ENCODE data around the gene FIGN. TPM values are rescaled to one million over a fixed set of nuclear protein-coding genes. Genes with fewer than 3 reads are reported as not detected.

FIGN gene
- total and polyA plus RNA-seq, 2 donors (not counting 1 experiment from before 2014, with no cell fraction given), result 1.5 to 1.6 TPM

DNA sequence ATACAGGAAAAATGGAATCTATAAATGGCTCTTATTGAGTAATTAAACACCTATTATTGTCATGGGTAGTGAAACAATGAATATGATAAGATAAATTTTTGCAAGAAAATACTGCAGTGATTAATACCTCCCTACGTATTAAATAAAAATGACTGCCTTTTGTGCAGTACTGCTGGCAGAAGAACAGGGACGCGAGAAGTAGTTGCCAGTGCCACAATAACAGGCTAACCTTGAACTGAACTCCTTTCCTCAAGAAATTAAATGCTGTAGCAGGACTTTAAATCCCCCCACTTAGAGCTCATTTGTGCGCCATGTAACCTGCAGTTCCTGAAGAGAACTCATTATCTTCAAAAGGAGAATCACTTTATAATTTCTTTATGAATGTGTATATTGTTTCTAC is 24.6 kb downstream of the FIGN start:
- no peak for DNase-seq (ENCODE audit: low read depth in 2 of 2)
- Histone ChIP-seq H3K36me3 (ENCODE audit: control insufficient read depth, insufficient read depth, low read length) (no peaks in the 10 kb centered on the region), H4K20me1 (ENCODE audit: control insufficient read depth, extremely low read depth, insufficient read depth, low read length) (no peaks in the 10 kb centered on the region), H3K4me2 (ENCODE audit: extremely low read depth, insufficient read depth, low read length) (no peak overlapping the region), H3K27me3 (ENCODE audit: control insufficient read depth, insufficient read depth, low read length) (no peaks in the 10 kb centered on the region), H3K9ac (ENCODE audit: insufficient read depth, low read length) (no peak overlapping the region), H3K9me3 (ENCODE audit: control insufficient read depth, insufficient read depth, low read depth, low read length) (no peaks in the 10 kb centered on the region), H3K27ac (ENCODE audit: insufficient read depth, low read length) (no peak overlapping the region), H3K4me1 (ENCODE audit: control insufficient read depth, extremely low read depth, insufficient read depth, low read length) (no peaks in the 10 kb centered on the region), H2AFZ (ENCODE audit: low read length) (no peak overlapping the region), H3K4me3 (replicated peaks in 1 of 4; ENCODE audit: control extremely low read depth in 1 of 4, insufficient read depth in 1 of 4, low read depth in 3 of 4, low read length in 4 of 4) (no peak overlapping the region), H3K79me2 (ENCODE audit: control insufficient read depth, insufficient read depth, low read length) (no peaks in the 10 kb centered on the region)
- no peak for TF ChIP-seq EZH2 (IDR thresholded peaks at IDR 0.05; ENCODE audit: low read length, missing control alignments)
- TF ChIP-seq, protein P1, sequence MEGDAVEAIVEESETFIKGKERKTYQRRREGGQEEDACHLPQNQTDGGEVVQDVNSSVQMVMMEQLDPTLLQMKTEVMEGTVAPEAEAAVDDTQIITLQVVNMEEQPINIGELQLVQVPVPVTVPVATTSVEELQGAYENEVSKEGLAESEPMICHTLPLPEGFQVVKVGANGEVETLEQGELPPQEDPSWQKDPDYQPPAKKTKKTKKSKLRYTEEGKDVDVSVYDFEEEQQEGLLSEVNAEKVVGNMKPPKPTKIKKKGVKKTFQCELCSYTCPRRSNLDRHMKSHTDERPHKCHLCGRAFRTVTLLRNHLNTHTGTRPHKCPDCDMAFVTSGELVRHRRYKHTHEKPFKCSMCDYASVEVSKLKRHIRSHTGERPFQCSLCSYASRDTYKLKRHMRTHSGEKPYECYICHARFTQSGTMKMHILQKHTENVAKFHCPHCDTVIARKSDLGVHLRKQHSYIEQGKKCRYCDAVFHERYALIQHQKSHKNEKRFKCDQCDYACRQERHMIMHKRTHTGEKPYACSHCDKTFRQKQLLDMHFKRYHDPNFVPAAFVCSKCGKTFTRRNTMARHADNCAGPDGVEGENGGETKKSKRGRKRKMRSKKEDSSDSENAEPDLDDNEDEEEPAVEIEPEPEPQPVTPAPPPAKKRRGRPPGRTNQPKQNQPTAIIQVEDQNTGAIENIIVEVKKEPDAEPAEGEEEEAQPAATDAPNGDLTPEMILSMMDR (conservative IDR thresholded peaks at IDR 0.05 in 1 of 2, IDR thresholded peaks at IDR 0.05 in 1 of 2; ENCODE audit: low read depth in 1 of 2, low read length in 2 of 2), result no peak

DNA sequence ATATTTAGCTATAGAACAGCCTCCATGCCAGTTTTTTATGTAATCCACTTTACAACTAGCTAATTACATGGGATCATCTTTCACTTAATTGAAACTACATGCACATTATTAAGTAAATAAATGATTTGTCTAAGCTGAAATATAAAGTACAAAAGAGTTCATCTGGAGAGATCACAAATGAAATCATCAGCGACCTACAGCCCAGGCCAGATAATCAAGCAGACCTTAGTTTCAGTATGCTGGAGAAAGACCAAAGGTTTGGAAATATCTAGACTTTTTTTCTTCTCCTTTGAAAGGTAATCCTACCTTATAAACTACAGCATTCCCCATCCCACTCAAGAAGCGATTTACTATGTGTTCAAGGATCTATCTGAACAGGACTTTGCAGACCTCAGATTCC is 26.5 kb downstream of the FIGN start:
- no peak overlapping the region for H3K4me2 ChIP-seq (ENCODE audit: extremely low read depth, insufficient read depth, low read length)
- no peaks in the 10 kb centered on the region for H3K4me1 ChIP-seq (ENCODE audit: control insufficient read depth, extremely low read depth, insufficient read depth, low read length)
- no peak overlapping the region for H3K9ac ChIP-seq (ENCODE audit: insufficient read depth, low read length)
- DNase-seq (ENCODE audit: low read depth in 2 of 2), result no peak
- TF ChIP-seq, protein P1 (conservative IDR thresholded peaks at IDR 0.05 in 1 of 2, IDR thresholded peaks at IDR 0.05 in 1 of 2; ENCODE audit: low read depth in 1 of 2, low read length in 2 of 2), result no peak
- TF ChIP-seq EZH2 (IDR thresholded peaks at IDR 0.05; ENCODE audit: low read length, missing control alignments), result no peak
- H4K20me1 ChIP-seq (ENCODE audit: control insufficient read depth, extremely low read depth, insufficient read depth, low read length), result no peaks in the 10 kb centered on the region
- H3K79me2 ChIP-seq (ENCODE audit: control insufficient read depth, insufficient read depth, low read length), result no peaks in the 10 kb centered on the region
- no peak overlapping the region for H3K4me3 ChIP-seq (replicated peaks in 1 of 4; ENCODE audit: control extremely low read depth in 1 of 4, insufficient read depth in 1 of 4, low read depth in 3 of 4, low read length in 4 of 4)
- no peak overlapping the region for H3K27ac ChIP-seq (ENCODE audit: insufficient read depth, low read length)
- no peaks in the 10 kb centered on the region for H3K9me3 ChIP-seq (ENCODE audit: control insufficient read depth, insufficient read depth, low read depth, low read length)
- H3K27me3 ChIP-seq (ENCODE audit: control insufficient read depth, insufficient read depth, low read length), result no peaks in the 10 kb centered on the region
- no peaks in the 10 kb centered on the region for H3K36me3 ChIP-seq (ENCODE audit: control insufficient read depth, insufficient read depth, low read length)
- H2AFZ ChIP-seq (ENCODE audit: low read length), result no peak overlapping the region

DNA sequence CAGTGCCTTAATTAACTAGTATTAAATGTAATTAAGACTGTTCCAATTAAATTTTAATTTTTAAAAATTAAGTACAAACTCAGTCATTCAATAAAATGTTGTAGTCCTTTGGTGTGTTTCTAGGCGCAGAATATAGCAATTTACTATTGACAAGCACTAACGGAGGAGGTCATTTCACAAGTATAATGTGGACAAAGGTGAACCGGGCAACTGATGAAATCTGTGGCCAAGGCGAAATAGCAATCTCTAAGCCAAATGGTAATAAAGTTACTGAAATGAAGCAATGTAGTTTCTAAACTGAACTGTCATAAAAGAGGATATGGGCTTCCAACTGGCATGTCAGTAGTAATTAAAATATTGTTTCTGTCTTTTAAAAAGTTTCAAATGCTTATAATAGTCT is 27.5 kb downstream of the FIGN start:
- no peak for DNase-seq (ENCODE audit: low read depth in 2 of 2)
- Histone ChIP-seq H3K9ac (ENCODE audit: insufficient read depth, low read length) (no peak overlapping the region), H3K27ac (ENCODE audit: insufficient read depth, low read length) (no peak overlapping the region), H3K4me2 (ENCODE audit: extremely low read depth, insufficient read depth, low read length) (no peak overlapping the region), H3K27me3 (ENCODE audit: control insufficient read depth, insufficient read depth, low read length) (no peaks in the 10 kb centered on the region), H3K9me3 (ENCODE audit: control insufficient read depth, insufficient read depth, low read depth, low read length) (no peaks in the 10 kb centered on the region), H3K36me3 (ENCODE audit: control insufficient read depth, insufficient read depth, low read length) (no peaks in the 10 kb centered on the region), H4K20me1 (ENCODE audit: control insufficient read depth, extremely low read depth, insufficient read depth, low read length) (no peaks in the 10 kb centered on the region), H3K4me1 (ENCODE audit: control insufficient read depth, extremely low read depth, insufficient read depth, low read length) (no peaks in the 10 kb centered on the region), H2AFZ (ENCODE audit: low read length) (no peak overlapping the region), H3K4me3 (replicated peaks in 1 of 4; ENCODE audit: control extremely low read depth in 1 of 4, insufficient read depth in 1 of 4, low read depth in 3 of 4, low read length in 4 of 4) (no peak overlapping the region), H3K79me2 (ENCODE audit: control insufficient read depth, insufficient read depth, low read length) (no peaks in the 10 kb centered on the region)
- TF ChIP-seq, protein P1 (conservative IDR thresholded peaks at IDR 0.05 in 1 of 2, IDR thresholded peaks at IDR 0.05 in 1 of 2; ENCODE audit: low read depth in 1 of 2, low read length in 2 of 2), result no peak
- TF ChIP-seq EZH2 (IDR thresholded peaks at IDR 0.05; ENCODE audit: low read length, missing control alignments), result no peak

All from fibroblast of lung (primary cell).